GM12878 (cell line): ENCODE results near the gene NAA38. TPM values are rescaled to one million over a fixed set of nuclear protein-coding genes. Genes with fewer than 3 reads are reported as not detected.

ENCODE experiments used
- ATAC-seq: fragments of 200-7000 bp; cut with Tn5 transposase; 3 replicates; pipeline ENCODE4 v1.9.1; 2020; ENCODE audit warnings: mild to moderate bottlenecking, moderate library complexity
- BruUV-seq: library from RNA; stranded (reverse); fragments of 400-500 nt; replicated peaks from 2 replicates; lab custom pipeline; 2021; lab: Mats Ljungman, UMichigan
- CTCF ChIA-PET: fragments of 300-600 bp; sonication (Branson Sonifier 250); formaldehyde crosslinking; extraction: SDS; loops from one replicate; lab custom pipeline; 2021; ENCODE audit warnings: inconsistent platforms; lab: Yijun Ruan, JAX
- POLR2A ChIA-PET: fragments of 350-600 bp; formaldehyde crosslinking; extraction: SDS; loops from one replicate; lab custom pipeline; 2021; ENCODE audit warnings: inconsistent platforms; lab: Charles Lee
- RAD21 ChIA-PET: fragments of 300-600 bp; sonication (Branson Sonifier 250); formaldehyde crosslinking; loops from one replicate; lab custom pipeline; 2023; ENCODE audit warnings: antibody characterized with exemption; ENCODE audit not compliant: unreplicated experiment; lab: Charles Lee
- SMC1A ChIA-PET: fragments of 300-600 bp; sonication (Branson Sonifier 250); formaldehyde crosslinking; loops from one replicate; lab custom pipeline; 2023; ENCODE audit not compliant: unreplicated experiment, uncharacterized antibody; lab: Charles Lee
- DNase-seq: peaks from one replicate; pipeline ENCODE4 v3.0.0-alpha.2; 2011; ENCODE audit warnings: low read depth, low spot score
- FAIRE-seq: peaks from 3 replicates; lab custom pipeline; 2011; peaks lifted over from hg19 to GRCh38; lab: Jason Lieb, UNC
- H2AFZ ChIP-seq: 2 replicates; pipeline ENCODE4 v1.6.0; 2011; ENCODE audit warnings: low read depth, low read length, control low read depth; ENCODE audit not compliant: control insufficient read depth
- H3K27ac ChIP-seq: 2 replicates; pipeline ENCODE4 v1.5.1; 2011; ENCODE audit warnings: control low read depth; ENCODE audit not compliant: control insufficient read depth, insufficient read depth
- H3K27me3 ChIP-seq, 2 experiments: replicated peaks in 1 of 2; 2 replicates each; pipeline versions ENCODE4 v1.6.0 to v1.6.1; 2011; ENCODE audit warnings: low read length in 1 of 2; ENCODE audit not compliant: control insufficient read depth in 2 of 2, insufficient read depth in 2 of 2
- H3K36me3 ChIP-seq, 2 experiments: 2 replicates each; pipeline ENCODE4 v1.5.1; 2011; ENCODE audit warnings: low read length in 1 of 2; ENCODE audit not compliant: control insufficient read depth in 2 of 2, insufficient read depth in 2 of 2
- H3K4me1 ChIP-seq: 2 replicates; pipeline ENCODE4 v1.6.1; 2011; ENCODE audit warnings: mild to moderate bottlenecking, low read length, moderate library complexity, mixed read lengths; ENCODE audit not compliant: control insufficient read depth, insufficient read depth
- H3K4me2 ChIP-seq: 2 replicates; pipeline ENCODE4 v1.6.0; 2011; ENCODE audit warnings: control low read depth; ENCODE audit not compliant: control insufficient read depth, insufficient read depth
- H3K4me3 ChIP-seq: fragments of 200-600 bp; sonication (generic); 2 replicates; pipeline ENCODE4 v1.5.1; 2016
- H3K79me2 ChIP-seq: 2 replicates; pipeline ENCODE4 v1.6.0; 2011; ENCODE audit warnings: low read length; ENCODE audit not compliant: control insufficient read depth, insufficient read depth
- H3K9ac ChIP-seq: 2 replicates; pipeline ENCODE4 v1.8.0; 2011; ENCODE audit warnings: low read length, control low read depth, mixed read lengths; ENCODE audit not compliant: control insufficient read depth, insufficient read depth
- H3K9me3 ChIP-seq: replicated peaks from 3 replicates; pipeline ENCODE4 v1.5.1; 2011; ENCODE audit warnings: mild to moderate bottlenecking, low read length; ENCODE audit not compliant: control insufficient read depth, insufficient read depth
- H4K20me1 ChIP-seq: 2 replicates; pipeline ENCODE4 v1.6.0; 2011; ENCODE audit not compliant: control insufficient read depth, insufficient read depth
- CEBPB ChIP-seq, 2 experiments: fragments of 150-350 bp in 1 of 2; IDR thresholded peaks; 2 replicates each; pipeline ENCODE4 v1.6.1; 2012 to 2014; ENCODE audit warnings: low read depth in 2 of 2, low read length in 2 of 2, borderline replicate concordance in 1 of 2, inconsistent platforms in 1 of 2
- CTCF ChIP-seq, 3 experiments: IDR thresholded peaks in 2 of 3; conservative IDR thresholded peaks in 1 of 3; 2 replicates each; pipeline ENCODE4 v1.5.1; 2011; ENCODE audit warnings: low read depth in 3 of 3, low read length in 3 of 3, mild to moderate bottlenecking in 3 of 3, control low read depth in 2 of 3, moderate library complexity in 2 of 3, inconsistent platforms in 1 of 3, mixed read lengths in 1 of 3; ENCODE audit not compliant: control insufficient read depth in 2 of 3, insufficient read depth in 1 of 3; ENCODE audit errors: extremely low read depth in 1 of 3
- HCFC1 ChIP-seq: fragments of 150-350 bp; IDR thresholded peaks from 2 replicates; pipeline ENCODE4 v1.6.1; 2014; ENCODE audit warnings: low read length
- IRF4 ChIP-seq: IDR thresholded peaks from 2 replicates; pipeline ENCODE4 v1.6.1; 2011; ENCODE audit warnings: low read depth, low read length
- JUNB ChIP-seq: IDR thresholded peaks from 2 replicates; pipeline ENCODE4 v1.6.1; 2016; ENCODE audit warnings: antibody characterized with exemption, mild to moderate bottlenecking
- JUND ChIP-seq: IDR thresholded peaks from 2 replicates; pipeline ENCODE4 v1.6.1; 2012; ENCODE audit warnings: low read depth, mild to moderate bottlenecking, low read length, improper control_type of control experiment, moderate library complexity
- PBX3 ChIP-seq: IDR thresholded peaks from 2 replicates; pipeline ENCODE4 v1.6.1; 2011; ENCODE audit warnings: mild to moderate bottlenecking, low read depth, low read length, moderate library complexity; ENCODE audit not compliant: insufficient replicate concordance
- POLR2AphosphoS5 ChIP-seq: IDR thresholded peaks from 2 replicates; pipeline ENCODE4 v1.6.1; 2011; ENCODE audit warnings: mild to moderate bottlenecking, low read length, inconsistent platforms
- RAD21 ChIP-seq: IDR thresholded peaks from 2 replicates; pipeline ENCODE4 v1.6.1; 2011; ENCODE audit warnings: mild to moderate bottlenecking, low read depth, low read length, moderate library complexity; ENCODE audit not compliant: insufficient read depth
- RB1 ChIP-seq: fragments of 450-650 bp; formaldehyde crosslinking; IDR thresholded peaks from 2 replicates; pipeline ENCODE4 v1.6.1; 2017; ENCODE audit warnings: mild to moderate bottlenecking, borderline replicate concordance
- RELA ChIP-seq: fragments of 450-650 bp; IDR thresholded peaks from 2 replicates; pipeline ENCODE4 v1.8.0; 2014; ENCODE audit warnings: borderline replicate concordance; ENCODE audit not compliant: partially characterized antibody
- RFX5 ChIP-seq: IDR thresholded peaks from 2 replicates; pipeline ENCODE4 v1.6.1; 2011; ENCODE audit warnings: low read depth, low read length, improper control_type of control experiment
- RUNX3 ChIP-seq: IDR thresholded peaks from 2 replicates; pipeline ENCODE4 v1.6.1; 2012; ENCODE audit warnings: low read length, inconsistent platforms
- SIX5 ChIP-seq: IDR thresholded peaks from 2 replicates; pipeline ENCODE4 v1.6.1; 2011; ENCODE audit warnings: mild to moderate bottlenecking, low read depth, low read length, moderate library complexity; ENCODE audit not compliant: severe bottlenecking
- SP1 ChIP-seq: IDR thresholded peaks from one replicate; pipeline ENCODE4 v1.6.1; 2011; ENCODE audit warnings: low read depth, low read length
- STAT1 ChIP-seq: fragments of 450-650 bp; conservative IDR thresholded peaks from 2 replicates; pipeline ENCODE4 v1.6.1; 2014; ENCODE audit warnings: antibody characterized with exemption, mild to moderate bottlenecking
- SUPT20H ChIP-seq: IDR thresholded peaks from 2 replicates; pipeline ENCODE4 v1.6.1; 2011; ENCODE audit warnings: low read depth, mild to moderate bottlenecking, low read length, moderate library complexity, borderline replicate concordance; ENCODE audit not compliant: control insufficient read depth
- YY1 ChIP-seq: IDR thresholded peaks from 2 replicates; pipeline ENCODE4 v1.6.1; 2011; ENCODE audit warnings: low read depth, mild to moderate bottlenecking, low read length
- ZNF622 ChIP-seq: fragments of 450-650 bp; IDR thresholded peaks from 2 replicates; pipeline ENCODE4 v1.6.1; 2017; ENCODE audit warnings: mild to moderate bottlenecking, inconsistent platforms
- WGBS: methylation state at CpG from one replicate; pipeline ENCODE4 v1.1.6; 2016; ENCODE audit warnings: low lambda C conversion rate; ENCODE audit not compliant: insufficient replicate concordance, insufficient coverage; ENCODE audit errors: missing lambda C conversion rate; 5-methylcytosine and 5-hydroxymethylcytosine counted together
- in situ Hi-C: fragments of 300-500 bp; cut with MboI; formaldehyde crosslinking; loops from 9 replicates; pipeline ENCODE4 v1.14.3; 2018; ENCODE audit warnings: mixed read lengths
- intact Hi-C: fragments of 100-400 bp; cut with micrococcal nuclease; formaldehyde crosslinking; loops from one replicate; pipeline ENCODE4 v1.14.2; 2022; ENCODE audit not compliant: unreplicated experiment
- polyA plus RNA-seq, 11 experiments: library from polyadenylated mRNA; depleted of rRNA in 4 of 11; unstranded in 6 of 11; stranded (reverse) in 5 of 11; fragments of >200 nt; fragmentation: Nextera tagmentation in 4 of 11; fragmentation: Illumina TruSeq in 1 of 11; extraction: Ambion mirVana in 4 of 11; extraction: Trizol in 1 of 11; gene quantifications; 1 replicate in 1 of 11; 2 replicates in 10 of 11; pipeline versions ENCODE4 v1.2.1 to v1.2.3, GENCODE V29; 2011 to 2016; ENCODE audit warnings: inconsistent platforms in 2 of 11, missing spikeins in 2 of 11, low read depth in 1 of 11
- total RNA-seq, 4 experiments: library from RNA; depleted of rRNA in 3 of 4; stranded (reverse); fragments of >200 nt in 3 of 4; fragmentation: Illumina TruSeq in 1 of 4; extraction: Trizol in 1 of 4; gene quantifications; 2 replicates each; pipeline versions ENCODE4 v1.2.1 to v1.2.3, GENCODE V29; 2013 to 2021

Gene NAA38
- total and polyA plus RNA-seq, 10 of the 15 experiments (the other 5 are each of a cell fraction or from before 2014, with no cell fraction given) = 31.5 to 337 (median 215) TPM

GRCh38 chr17:7831233-7831632, 26.1 kb downstream of the NAA38 start:
- in situ Hi-C loops = no loop called here
- Histone ChIP-seq H3K9me3 (no peaks in the 10 kb centered on the region), H3K4me3 (no peak overlapping the region), H3K9ac (no peak overlapping the region), H3K79me2 (peaks cover 4% of the 10 kb centered on the region), H2AFZ (no peak overlapping the region), H3K27ac (no peak overlapping the region), H3K27me3 (peaks cover 0 to 1% of the 10 kb centered on the region in 2 experiments; a peak in 1 of 4 replicates), H3K4me2 (no peak overlapping the region), H3K4me1 (no peaks in the 10 kb centered on the region; the same call in 1 of the 2 replicates), H3K36me3 (no peaks in the 10 kb centered on the region), H4K20me1 (no peaks in the 10 kb centered on the region)
- ChIA-PET RAD21 (interaction anchor here (1.3 kb wide), 1 partner anchor 20 kb away, joined by 3 read pairs; no protein-coding TSS in a partner anchor), SMC1A (interaction anchor here (0.7 to 1.4 kb wide), 4 partner anchors 20 to 65 kb away, joined by 3 to 5 read pairs (median 4); partner anchors contain the start of gene NAA38), CTCF (interaction anchor here (0.9 to 5.9 kb wide), 5 partner anchors 9 to 210 kb away, joined by 3 to 57 read pairs (median 5); no protein-coding TSS in a partner anchor), POLR2A (interaction anchor here (2.6 kb wide), 1 partner anchor 26 kb away, joined by 8 read pairs; the partner anchor contains the start of gene NAA38)
- FAIRE-seq (no peak), ATAC-seq (no peak), DNase-seq (no peak)
- intact Hi-C loops = no loop called here
- 44% methylated on average over 7 of the region's 7 CpGs for WGBS
- TF ChIP-seq SP1 (no peak), POLR2AphosphoS5 (no peak), RUNX3 (no peak), RAD21 (no peak), JUND (no peak), RB1 (no peak), IRF4 (no peak), RFX5 (no peak), SIX5 (no peak), ZNF622 (no peak), CEBPB (IDR thresholded peaks at IDR 0.05; ENCODE audit: borderline replicate concordance in 1 of 2, low read depth in 2 of 2, low read length in 2 of 2) (no peak), RELA (no peak), SUPT20H (no peak), PBX3 (no peak), HCFC1 (no peak), JUNB (no peak), CTCF (IDR thresholded peaks at IDR 0.05 in 2 of 3, conservative IDR thresholded peaks at IDR 0.05 in 1 of 3; ENCODE audit: control insufficient read depth in 2 of 3, extremely low read depth in 1 of 3, insufficient read depth in 1 of 3, low read depth in 3 of 3, low read length in 3 of 3) (no peak), STAT1 (no peak), YY1 (no peak)
- no TSS peak for BruUV-seq
